T-cell (primary cell): ENCODE results near the gene MYO10. TPM values are rescaled to one million over a fixed set of nuclear protein-coding genes. Genes with fewer than 3 reads are reported as not detected.

Experiments used
- ATAC-seq, 4 experiments: fragments of 200-7000 bp in 3 of 4; fragments of 150-1000 bp in 1 of 4; cut with Tn5 transposase; replicated peaks in 1 of 4; 1 replicate in 3 of 4; 2 replicates in 1 of 4; pipeline ENCODE4 v1.10.0; 2021; ENCODE audit warnings: moderate library complexity in 3 of 4, mild to moderate bottlenecking in 2 of 4, moderate number of reproducible peaks in 1 of 4
- CTCF ChIA-PET, 2 donors: fragments of 300-600 bp; sonication (Branson Sonifier 250); formaldehyde crosslinking; loops; one replicate each; lab custom pipeline; 2022; ENCODE audit warnings: antibody characterized with exemption in 2 of 2; lab: Charles Lee
- POLR2A ChIA-PET, 2 donors: fragments of 300-600 bp; sonication (Branson Sonifier 250); formaldehyde crosslinking; loops; one replicate each; lab custom pipeline; 2022; ENCODE audit warnings: antibody characterized with exemption in 2 of 2; lab: Charles Lee
- DNase-seq, 35 experiments: peaks; one replicate each; pipeline versions ENCODE4 v3.0.0 to v3.0.0-alpha.2; 2013 to 2023
- H3K27ac ChIP-seq: one replicate; pipeline ENCODE4 v1.5.1; 2013; ENCODE audit warnings: low read length
- H3K27me3 ChIP-seq, 2 experiments: replicated peaks in 1 of 2; 1 replicate in 1 of 2; 2 replicates in 1 of 2; pipeline versions ENCODE4 v1.6.1 to v1.7.0; 2013; ENCODE audit warnings: low read length in 1 of 2, mixed read lengths in 1 of 2; ENCODE audit not compliant: control insufficient read depth in 2 of 2, insufficient read depth in 2 of 2; ENCODE audit errors: extremely low read depth in 1 of 2
- H3K36me3 ChIP-seq, 2 donors: 1 replicate in 1 of 2; 2 replicates in 1 of 2; pipeline versions ENCODE4 v1.6.1 to v1.7.0; 2013; ENCODE audit warnings: low read length in 1 of 2; ENCODE audit not compliant: control insufficient read depth in 2 of 2, insufficient read depth in 1 of 2; ENCODE audit errors: extremely low read depth in 1 of 2
- H3K4me1 ChIP-seq, 2 experiments: 1 replicate in 1 of 2; 2 replicates in 1 of 2; pipeline versions ENCODE4 v1.6.1 to v1.7.0; 2013; ENCODE audit warnings: low read length in 2 of 2, mixed read lengths in 1 of 2; ENCODE audit not compliant: insufficient read depth in 2 of 2, control insufficient read depth in 1 of 2; ENCODE audit errors: extremely low read depth in 1 of 2
- H3K4me3 ChIP-seq, 2 donors: 1 replicate in 1 of 2; 2 replicates in 1 of 2; pipeline versions ENCODE4 v1.5.1 to v1.7.0; 2013; ENCODE audit warnings: mild to moderate bottlenecking in 2 of 2, low read length in 1 of 2, moderate library complexity in 1 of 2; ENCODE audit not compliant: control insufficient read depth in 1 of 2; ENCODE audit errors: extremely low read depth in 1 of 2
- H3K9me3 ChIP-seq: 2 replicates; pipeline ENCODE4 v1.7.0; 2013
- H3K27ac Mint-ChIP-seq, 2 donors: one replicate each; pipeline ENCODE4 v1.8.0; 2020 to 2021; ENCODE audit warnings: mild to moderate bottlenecking in 2 of 2, mixed read lengths in 2 of 2
- H3K27me3 Mint-ChIP-seq, 2 donors: one replicate each; pipeline ENCODE4 v1.8.0; 2021 to 2022; ENCODE audit warnings: mixed read lengths in 2 of 2
- H3K36me3 Mint-ChIP-seq: one replicate; pipeline ENCODE4 v1.8.0; 2021; ENCODE audit warnings: mixed read lengths
- H3K4me1 Mint-ChIP-seq, 3 donors: one replicate each; pipeline ENCODE4 v1.8.0; 2020 to 2022; ENCODE audit warnings: mixed read lengths in 3 of 3, mild to moderate bottlenecking in 1 of 3
- H3K4me3 Mint-ChIP-seq, 3 donors: one replicate each; pipeline ENCODE4 v1.8.0; 2020 to 2022; ENCODE audit warnings: mild to moderate bottlenecking in 3 of 3, mixed read lengths in 3 of 3, moderate library complexity in 3 of 3
- H3K9me3 Mint-ChIP-seq, 3 donors: one replicate each; pipeline ENCODE4 v1.8.0; 2020 to 2022; ENCODE audit warnings: mixed read lengths in 3 of 3
- WGBS: methylation state at CpG from one replicate; pipeline ENCODE4 v1.1.5; 2013; ENCODE audit warnings: missing lambda C conversion rate; ENCODE audit not compliant: insufficient coverage; 5-methylcytosine and 5-hydroxymethylcytosine counted together
- total RNA-seq, 35 experiments: library from RNA in 6 of 35; stranded (reverse) in 6 of 35; fragments of 120-200 nt in 1 of 35; gene quantifications; one replicate each; pipeline versions ENCODE4 v1.2.1 to v1.2.4 and lab custom pipeline; 2013 to 2026

Gene MYO10
- total RNA-seq, 5 donors from 2014 or later (not counting 1 experiment from before 2014, with no cell fraction given) = 0.20 to 0.47 (median 0.23) TPM; not detected in 2

DNA sequence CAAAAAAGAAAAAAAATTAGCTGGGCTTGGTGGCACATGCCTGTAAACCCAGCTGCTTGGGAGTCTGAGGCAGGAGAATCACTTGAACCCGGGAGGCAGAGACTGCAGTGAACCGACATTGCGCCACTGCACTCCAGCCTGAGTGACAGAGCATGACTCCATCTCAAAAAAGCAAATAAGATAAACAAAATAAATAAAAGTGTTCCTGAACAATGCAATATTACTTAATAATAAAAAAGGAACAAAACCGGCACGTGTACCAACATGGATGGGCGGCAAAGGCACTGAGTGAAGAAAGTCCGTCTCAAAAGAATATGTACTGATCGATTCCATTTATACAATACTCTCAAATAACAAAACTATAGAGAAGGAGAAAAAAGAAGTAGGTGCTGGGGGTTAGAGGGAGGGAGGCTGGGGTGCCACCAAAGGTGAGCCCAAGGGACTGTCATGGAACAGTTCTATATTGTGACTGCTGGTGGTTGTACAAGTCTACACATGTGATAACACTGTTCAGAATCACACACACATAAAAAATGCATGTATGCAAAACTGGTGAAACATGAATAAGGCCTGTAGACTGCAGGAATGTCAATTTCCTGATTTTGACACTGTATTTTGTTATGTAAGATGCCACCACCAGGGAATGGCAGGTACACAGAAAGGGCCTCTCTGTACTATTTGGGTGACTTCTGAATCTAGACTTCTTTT lies 15.8 kb downstream of the MYO10 start:
- H3K27me3 ChIP-seq = no peaks in the 10 kb centered on the region
- peaks cover 0 to 5% (median 0%) of the 10 kb centered on the region in 3 donors for H3K9me3 Mint-ChIP-seq
- ATAC-seq (no peak), DNase-seq (no peak)
- H3K4me3 ChIP-seq = no peak overlapping the region
- no peaks in the 10 kb centered on the region for H3K27me3 Mint-ChIP-seq
- no peaks in the 10 kb centered on the region for H3K36me3 ChIP-seq
- H3K27ac Mint-ChIP-seq = no peak overlapping the region
- WGBS = no CpG with 5 or more reads among the region's 8 CpGs
- H3K4me1 Mint-ChIP-seq = no peaks in the 10 kb centered on the region
- H3K9me3 ChIP-seq = no peaks in the 10 kb centered on the region
- H3K4me1 ChIP-seq = no peaks in the 10 kb centered on the region
- H3K27ac ChIP-seq = no peak overlapping the region
- ChIA-PET CTCF (no interaction called here), POLR2A (no interaction called here)
- no peaks in the 10 kb centered on the region for H3K36me3 Mint-ChIP-seq
- H3K4me3 Mint-ChIP-seq = no peak overlapping the region

GRCh38 chr5:16918891-16919671 lies 17.0 kb downstream of the MYO10 start:
- peaks cover 0 to 4% of the 10 kb centered on the region in 2 donors for H3K27me3 Mint-ChIP-seq
- ATAC-seq = no peak
- H3K9me3 Mint-ChIP-seq = peaks cover 0 to 5% (median 0%) of the 10 kb centered on the region in 3 donors
- 85% methylated on average over 5 of the region's 8 CpGs for WGBS
- Histone ChIP-seq H3K9me3 (no peaks in the 10 kb centered on the region), H3K27ac (no peak overlapping the region), H3K27me3 (peaks cover 0 to 1% of the 10 kb centered on the region in 2 experiments), H3K4me1 (no peaks in the 10 kb centered on the region), H3K36me3 (no peaks in the 10 kb centered on the region), H3K4me3 (no peak overlapping the region)
- no peak for DNase-seq
- H3K36me3 Mint-ChIP-seq = no peaks in the 10 kb centered on the region
- ChIA-PET POLR2A (no interaction called here), CTCF (no interaction called here)
- H3K4me1 Mint-ChIP-seq = no peaks in the 10 kb centered on the region
- no peak overlapping the region for H3K27ac Mint-ChIP-seq
- H3K4me3 Mint-ChIP-seq = no peak overlapping the region

DNA sequence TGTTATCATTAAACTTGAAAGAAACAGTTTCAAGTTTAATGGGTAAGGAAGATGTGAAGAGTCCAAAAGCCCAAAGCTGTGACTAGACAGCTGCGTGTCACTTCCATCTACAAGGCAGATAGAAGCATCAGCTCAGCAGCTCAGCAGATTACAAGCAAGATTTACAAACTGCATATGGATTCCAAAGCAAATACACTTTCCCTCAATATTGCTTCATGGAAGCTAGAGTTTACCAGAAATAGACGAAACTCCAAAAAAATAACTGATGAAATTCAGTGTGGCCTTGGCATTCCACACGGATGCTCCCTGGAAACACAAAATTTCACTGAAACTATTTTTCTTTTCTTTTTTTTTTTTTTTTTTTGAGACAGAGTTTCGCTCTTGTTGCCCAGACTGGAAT lies 17.9 kb downstream of the MYO10 start:
- Histone ChIP-seq H3K27me3 (peaks cover 0 to 3% of the 10 kb centered on the region in 2 experiments), H3K9me3 (no peaks in the 10 kb centered on the region), H3K27ac (no peak overlapping the region), H3K36me3 (no peaks in the 10 kb centered on the region), H3K4me3 (no peak overlapping the region), H3K4me1 (no peaks in the 10 kb centered on the region)
- Mint-ChIP-seq H3K4me3 (no peak overlapping the region), H3K9me3 (peaks cover 0 to 5% (median 0%) of the 10 kb centered on the region in 3 donors), H3K36me3 (no peaks in the 10 kb centered on the region), H3K27ac (no peak overlapping the region), H3K4me1 (no peaks in the 10 kb centered on the region), H3K27me3 (peaks cover 0 to 4% of the 10 kb centered on the region in 2 donors)
- ChIA-PET POLR2A (no interaction called here), CTCF (no interaction called here)
- 76% methylated on average over 3 of the region's 4 CpGs for WGBS
- DNase-seq (no peak), ATAC-seq (no peak)

DNA sequence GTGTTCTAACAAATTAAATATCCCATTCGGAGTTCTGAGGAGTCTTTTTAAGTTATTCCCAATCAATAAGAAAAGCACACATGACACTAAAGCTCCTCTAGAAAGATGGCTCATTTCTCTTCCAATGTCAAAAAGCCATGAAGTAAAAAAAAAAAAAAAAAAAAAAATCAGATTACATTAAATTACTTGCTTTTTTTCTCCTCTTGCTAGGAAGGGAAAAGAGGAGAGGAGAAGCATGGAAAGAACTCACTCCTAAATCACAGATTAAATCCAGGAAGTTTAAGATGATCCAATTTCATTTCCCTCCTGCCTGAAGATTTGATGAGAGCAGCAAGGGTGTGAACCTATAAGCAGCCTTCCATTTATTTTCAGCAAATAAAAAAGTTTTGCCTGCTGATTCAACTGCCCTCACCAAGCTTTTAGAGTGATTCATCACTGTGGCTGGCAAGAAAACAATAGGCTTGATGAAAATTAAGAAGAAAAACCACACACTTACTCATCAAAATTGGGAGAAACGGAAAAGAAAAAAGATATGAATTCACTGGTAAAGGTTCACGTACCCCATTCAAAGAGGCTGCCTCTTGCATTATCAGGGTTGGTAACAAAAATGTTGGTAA lies 19.7 kb downstream of the MYO10 start:
- Histone ChIP-seq H3K9me3 (no peaks in the 10 kb centered on the region), H3K27me3 (peaks cover 0 to 3% of the 10 kb centered on the region in 2 experiments), H3K4me3 (no peak overlapping the region), H3K4me1 (no peaks in the 10 kb centered on the region), H3K36me3 (no peaks in the 10 kb centered on the region), H3K27ac (no peak overlapping the region)
- peaks cover 0 to 2% (median 0%) of the 10 kb centered on the region in 3 donors for H3K9me3 Mint-ChIP-seq
- H3K27me3 Mint-ChIP-seq = peaks cover 0 to 4% of the 10 kb centered on the region in 2 donors
- H3K4me1 Mint-ChIP-seq = no peaks in the 10 kb centered on the region
- H3K27ac Mint-ChIP-seq = no peak overlapping the region
- H3K36me3 Mint-ChIP-seq = no peaks in the 10 kb centered on the region
- POLR2A ChIA-PET = no interaction called here
- WGBS = no CpG with 5 or more reads among the region's 3 CpGs
- CTCF ChIA-PET = no interaction called here
- no peak overlapping the region for H3K4me3 Mint-ChIP-seq
- no peak for ATAC-seq
- no peak for DNase-seq

DNA sequence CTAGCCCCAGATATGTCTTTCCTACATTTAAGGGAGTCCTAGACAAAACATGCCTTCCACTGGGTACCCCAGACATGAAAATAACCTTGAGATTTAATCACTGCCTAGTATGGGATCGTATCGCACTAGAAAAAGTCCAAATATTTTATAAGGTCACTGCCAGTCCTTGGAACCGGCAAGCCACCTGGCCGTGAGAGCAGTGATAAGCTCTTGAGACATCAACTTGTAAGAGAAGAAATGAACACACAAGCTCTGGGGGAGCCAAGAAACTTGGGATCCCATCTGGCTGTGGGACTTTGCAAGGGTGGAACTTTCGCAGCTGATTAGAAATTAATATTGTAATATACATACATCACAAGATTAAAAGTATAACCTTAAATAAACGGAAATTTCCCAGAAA lies 21.5 kb downstream of the MYO10 start:
- Mint-ChIP-seq H3K36me3 (no peaks in the 10 kb centered on the region), H3K27me3 (peaks cover 0 to 4% of the 10 kb centered on the region in 2 donors), H3K4me3 (no peak overlapping the region), H3K4me1 (no peaks in the 10 kb centered on the region), H3K9me3 (no peaks in the 10 kb centered on the region), H3K27ac (no peak overlapping the region)
- Histone ChIP-seq H3K4me3 (no peak overlapping the region), H3K27me3 (peaks cover 0 to 3% of the 10 kb centered on the region in 2 experiments), H3K36me3 (no peaks in the 10 kb centered on the region), H3K9me3 (no peaks in the 10 kb centered on the region), H3K27ac (no peak overlapping the region), H3K4me1 (no peaks in the 10 kb centered on the region)
- ATAC-seq (no peak), DNase-seq (no peak)
- CTCF ChIA-PET = no interaction called here
- POLR2A ChIA-PET = no interaction called here
- 97% methylated on average over 4 of the region's 6 CpGs for WGBS

GRCh38 chr5:16914108-16914435 lies 22.0 kb downstream of the MYO10 start:
- Mint-ChIP-seq H3K27me3 (peaks cover 0 to 4% of the 10 kb centered on the region in 2 donors), H3K4me3 (no peak overlapping the region), H3K27ac (no peak overlapping the region), H3K9me3 (no peaks in the 10 kb centered on the region), H3K4me1 (no peaks in the 10 kb centered on the region), H3K36me3 (no peaks in the 10 kb centered on the region)
- ATAC-seq (no peak), DNase-seq (no peak)
- CTCF ChIA-PET = no interaction called here
- no peaks in the 10 kb centered on the region for H3K4me1 ChIP-seq
- H3K27me3 ChIP-seq = peaks cover 0 to 3% of the 10 kb centered on the region in 2 experiments
- no peaks in the 10 kb centered on the region for H3K9me3 ChIP-seq
- H3K27ac ChIP-seq = no peak overlapping the region
- H3K4me3 ChIP-seq = no peak overlapping the region
- POLR2A ChIA-PET = no interaction called here
- H3K36me3 ChIP-seq = no peaks in the 10 kb centered on the region
- WGBS = 81% methylated on average over 6 of the region's 8 CpGs
